HG03558 (cell line): ENCODE measurements around the gene NEURL2.
"Not testable (repeated sequence)": the region's sequence is repeated elsewhere in the genome, so short reads cannot be mapped to it uniquely, and the experiment has no call there.

Experiments
- ATAC-seq: cut with Tn5 transposase; IDR thresholded peaks from one replicate; pipeline ENCODE4 v1.9.1; 2021; ENCODE audit warnings: moderate number of reproducible peaks; ENCODE audit not compliant: unreplicated experiment; ENCODE audit errors: extremely low read depth

The NEURL2 gene

GRCh38 chr20:45878076-45878761, 12.8 kb downstream of the NEURL2 start:
- no peak for ATAC-seq

GRCh38 chr20:45874576-45874975, 16.4 kb downstream of the NEURL2 start:
- ATAC-seq = no peak

DNA sequence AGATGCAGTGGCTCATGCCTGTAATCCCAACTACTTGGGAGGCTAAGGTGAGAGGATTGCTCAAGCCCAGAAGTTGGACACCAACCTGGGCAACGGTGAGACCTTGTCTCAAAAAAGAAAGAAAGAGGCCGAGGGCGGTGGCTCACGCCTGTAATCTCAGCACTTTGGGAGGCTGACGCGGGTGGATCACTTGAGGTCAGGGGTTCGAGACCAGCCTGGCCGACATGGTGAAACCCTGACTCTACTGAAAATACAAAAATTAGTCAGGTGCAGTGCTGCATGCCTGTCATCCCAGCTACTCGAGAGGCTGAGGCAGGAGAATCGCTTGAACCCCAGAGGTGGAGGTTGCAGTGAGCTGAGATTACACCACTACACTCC, 16.9 kb downstream of the NEURL2 start:
- not testable (repeated sequence) for ATAC-seq

- no peak for ATAC-seq
These were observed 17.5 kb downstream of the NEURL2 start for GRCh38 chr20:45873409-45874103.

DNA sequence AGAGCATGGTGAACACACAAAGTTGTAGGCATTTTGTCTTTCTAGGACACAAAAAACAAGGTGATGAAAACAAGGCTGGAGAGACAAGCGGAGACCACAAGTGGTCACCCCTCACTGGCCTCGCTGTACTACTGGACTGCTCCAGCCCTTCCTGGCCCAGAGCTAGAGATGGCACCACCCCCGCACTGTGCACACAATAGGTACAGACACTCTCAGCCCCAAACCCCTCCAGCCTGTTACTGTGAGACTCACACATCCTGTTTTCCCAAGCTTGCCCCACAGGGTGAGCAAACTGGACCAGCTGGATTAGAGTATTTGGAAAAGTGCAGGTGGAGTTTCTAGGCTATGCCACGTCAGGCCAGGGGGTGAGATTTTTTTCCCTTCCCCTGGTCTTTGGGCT, 18.4 kb downstream of the NEURL2 start:
- ATAC-seq = no peak

DNA sequence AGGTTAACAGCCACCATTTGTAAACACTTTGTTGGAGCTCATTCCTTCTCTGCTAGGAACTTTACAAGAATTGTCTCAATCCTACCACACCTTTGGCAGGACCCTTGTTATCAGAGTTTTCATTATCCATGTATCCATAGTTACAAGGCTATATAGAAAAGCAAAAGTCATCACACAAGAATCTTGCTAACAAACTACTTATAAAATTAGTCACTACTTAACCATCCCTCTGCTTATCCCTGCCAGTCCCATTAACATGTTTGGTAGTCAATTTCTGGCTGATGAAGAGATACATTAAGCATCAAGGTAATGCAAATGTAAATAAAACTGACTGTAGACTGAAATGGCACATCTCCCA, 23.2 kb downstream of the NEURL2 start:
- ATAC-seq = no peak

GRCh38 chr20:45867136-45867818, 23.7 kb downstream of the NEURL2 start:
- no peak for ATAC-seq

GRCh38 chr20:45866454-45866853, 24.6 kb downstream of the NEURL2 start:
- ATAC-seq = no peak

DNA sequence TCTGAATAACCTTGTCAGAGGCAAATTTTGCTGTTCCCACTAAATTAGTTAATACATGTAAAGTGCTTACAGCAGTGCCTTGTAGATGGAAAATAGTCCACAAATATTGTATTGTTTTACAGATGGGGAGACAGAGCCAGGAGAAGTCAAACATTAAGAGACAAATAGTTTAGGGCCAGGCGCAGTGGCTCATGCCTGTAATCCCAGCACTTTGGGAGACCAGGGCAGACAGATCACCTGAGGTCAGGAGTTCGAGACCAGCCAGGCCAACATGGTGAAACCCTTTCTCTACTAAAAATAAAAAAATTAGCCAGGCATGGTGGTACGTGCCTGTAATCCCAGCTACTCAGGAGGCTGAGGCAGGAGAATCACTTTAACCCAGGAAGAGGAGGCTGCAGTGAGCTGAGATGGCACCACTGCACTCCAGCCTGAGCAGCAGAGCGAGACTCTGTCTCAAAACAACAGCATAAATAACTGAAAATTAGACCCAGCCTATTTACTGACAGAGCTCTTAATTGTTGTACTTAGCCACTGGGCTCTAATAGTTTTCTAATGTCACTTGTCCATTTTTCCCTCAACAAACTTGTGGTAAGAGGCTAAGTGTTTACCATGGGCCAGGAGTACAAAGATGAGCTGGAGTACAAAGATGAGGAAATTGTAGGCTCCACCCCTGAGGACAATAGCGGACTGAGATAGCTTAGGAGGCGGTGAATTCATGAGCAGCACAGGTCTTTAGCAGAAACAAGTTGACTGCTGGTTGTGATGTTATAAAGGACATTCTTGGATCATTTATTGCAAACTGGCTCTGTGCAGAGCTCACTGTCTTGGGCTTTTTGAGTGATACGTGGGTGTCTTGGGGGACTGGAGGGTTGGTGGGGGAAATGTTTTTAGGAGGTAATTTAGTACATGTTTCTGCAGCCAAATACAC, 27.2 kb downstream of the NEURL2 start:
- no peak for ATAC-seq

- no peak for ATAC-seq
These were observed 29.6 kb downstream of the NEURL2 start for GRCh38 chr20:45861221-45862075.

GRCh38 chr20:45860560-45861220, 30.3 kb downstream of the NEURL2 start:
- no peak for ATAC-seq

GRCh38 chr20:45859916-45860315, 31.1 kb downstream of the NEURL2 start:
- ATAC-seq = no peak

GRCh38 chr20:45857882-45858216, 33.2 kb downstream of the NEURL2 start:
- peak; percentile 9 for ATAC-seq

DNA sequence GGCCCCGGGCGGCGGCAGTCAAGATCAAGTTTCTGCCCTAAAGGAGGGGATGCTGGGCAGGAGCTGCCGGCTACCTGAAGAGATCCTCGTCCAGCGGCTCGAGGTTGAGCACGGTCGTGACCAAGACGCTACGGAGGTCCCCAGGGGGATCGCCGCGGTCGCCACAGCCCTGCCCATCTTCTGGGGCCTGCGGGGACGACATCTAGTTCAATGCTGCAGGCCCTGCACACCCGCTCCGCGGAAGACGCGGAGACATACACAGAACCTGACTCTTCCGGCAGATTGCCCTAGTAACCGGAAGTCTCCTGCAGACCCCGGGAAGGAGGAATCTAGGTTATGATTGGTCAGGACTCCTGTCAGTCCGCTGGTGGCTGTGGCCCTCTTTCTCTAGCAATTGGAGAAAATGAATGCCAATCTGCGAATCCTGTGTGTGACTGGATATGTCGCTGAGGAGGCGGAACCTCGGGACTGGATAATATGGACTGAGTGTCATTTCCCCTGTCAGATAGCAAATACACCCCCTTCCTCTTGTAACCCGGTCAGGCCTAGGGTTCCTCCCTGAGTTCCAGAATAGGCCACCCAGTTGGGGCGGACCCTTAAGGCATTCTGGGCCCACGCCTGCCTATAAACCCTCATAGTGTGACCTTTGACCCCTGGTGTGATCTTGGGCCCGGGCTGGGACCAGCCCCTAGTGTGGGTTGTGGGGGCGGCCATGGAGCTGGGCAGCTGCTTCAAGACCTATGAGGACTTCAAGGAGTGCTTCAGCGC, 33.7 kb downstream of the NEURL2 start, which contains the start of the genes ACOT8 and ZSWIM3:
ACOT8 (minus strand) TSS at position 279 of the 768 bp plus-strand sequence; CDS start at position 202, 77 bp downstream.
ZSWIM3 (plus strand) TSS at position 501 of the 768 bp plus-strand sequence; CDS start at position 713, 212 bp downstream.
- ATAC-seq = peak; percentile 83

DNA sequence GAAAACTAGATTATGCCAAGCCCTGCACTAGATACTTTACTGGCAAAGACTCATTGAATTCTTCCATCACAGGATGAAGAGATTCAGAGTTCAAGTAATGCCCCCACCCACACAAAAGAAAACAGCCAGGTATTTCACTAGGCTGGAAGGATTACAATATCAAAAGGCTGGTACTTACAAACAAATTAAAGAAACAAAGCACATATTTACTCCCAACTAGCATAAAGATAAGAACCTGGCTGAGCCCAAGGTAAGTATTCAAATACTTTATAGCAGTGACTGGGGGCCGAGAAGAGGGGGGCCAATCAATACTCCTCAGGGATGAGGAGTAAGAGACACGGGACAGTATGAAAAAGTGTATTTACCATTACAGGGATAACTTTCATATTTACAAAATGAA, 37.5 kb downstream of the NEURL2 start:
- no peak for ATAC-seq

DNA sequence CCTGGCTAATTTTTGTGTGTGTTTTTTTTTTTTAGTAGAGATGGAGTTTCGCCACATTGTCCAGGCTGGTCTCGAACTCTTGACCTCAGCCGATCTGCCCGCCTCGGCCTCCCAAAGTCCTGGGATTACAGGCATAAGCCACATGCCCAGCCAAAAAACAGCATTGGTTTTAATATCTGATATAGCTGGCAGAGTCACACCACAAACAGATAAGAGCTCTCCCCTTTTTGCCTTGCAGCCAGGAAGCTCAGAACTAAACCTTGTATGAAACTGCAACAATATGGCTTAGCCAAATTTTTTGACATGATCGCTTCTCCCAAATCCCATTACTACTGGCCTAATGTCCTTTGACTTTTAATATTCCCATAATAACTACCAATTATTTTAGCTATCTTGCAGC, 38.7 kb downstream of the NEURL2 start:
- ATAC-seq = no peak

GRCh38 chr20:45851501-45851900, 39.5 kb downstream of the NEURL2 start:
- no peak for ATAC-seq

GRCh38 chr20:45850926-45851325, 40.1 kb downstream of the NEURL2 start:
- ATAC-seq = no peak
